ENCODE results near the gene HDAC4.

The HDAC4 gene

GRCh38 chr2:239061824-239062570 is 338.8 kb downstream of the HDAC4 start:
- H3K36me3 ChIP-seq (ENCODE audit: insufficient read depth, low read length) = peaks cover 14% of the 10 kb centered on the region
- no peak overlapping the region for H3K27ac ChIP-seq (ENCODE audit: low read depth, low read length)
- no peaks in the 10 kb centered on the region for H3K9me3 ChIP-seq (ENCODE audit: insufficient read depth, low read depth, low read length)
- H3K9ac ChIP-seq (ENCODE audit: low read depth, low read length) = no peak overlapping the region
- WGBS = 94% methylated on average over 30 of the region's 30 CpGs
- H3K4me1 ChIP-seq (ENCODE audit: insufficient read depth, low read length) = no peaks in the 10 kb centered on the region
- no peak overlapping the region for H3K4me3 ChIP-seq (ENCODE audit: low read length)
- H3K27me3 ChIP-seq (ENCODE audit: insufficient read depth, low read length) = no peaks in the 10 kb centered on the region

GRCh38 chr2:239061121-239061666 is 339.6 kb downstream of the HDAC4 start:
- H3K27ac ChIP-seq (ENCODE audit: low read depth, low read length) = no peak overlapping the region
- no peaks in the 10 kb centered on the region for H3K27me3 ChIP-seq (ENCODE audit: insufficient read depth, low read length)
- H3K9me3 ChIP-seq (ENCODE audit: insufficient read depth, low read depth, low read length) = no peaks in the 10 kb centered on the region
- no peak overlapping the region for H3K4me3 ChIP-seq (ENCODE audit: low read length)
- H3K36me3 ChIP-seq (ENCODE audit: insufficient read depth, low read length) = peaks cover 7% of the 10 kb centered on the region
- 93% methylated on average over 12 of the region's 12 CpGs for WGBS
- H3K4me1 ChIP-seq (ENCODE audit: insufficient read depth, low read length) = no peaks in the 10 kb centered on the region
- H3K9ac ChIP-seq (ENCODE audit: low read depth, low read length) = no peak overlapping the region

- Histone ChIP-seq H3K36me3 (ENCODE audit: insufficient read depth, low read length) (peaks cover 2% of the 10 kb centered on the region; the same call in 1 of the 2 replicates), H3K9ac (ENCODE audit: low read depth, low read length) (no peak overlapping the region), H3K27me3 (ENCODE audit: insufficient read depth, low read length) (no peaks in the 10 kb centered on the region), H3K27ac (ENCODE audit: low read depth, low read length) (no peak overlapping the region), H3K9me3 (ENCODE audit: insufficient read depth, low read depth, low read length) (no peaks in the 10 kb centered on the region), H3K4me1 (ENCODE audit: insufficient read depth, low read length) (no peaks in the 10 kb centered on the region), H3K4me3 (ENCODE audit: low read length) (no peak overlapping the region)
- 96% methylated on average over 21 of the region's 21 CpGs for WGBS
Observed at GRCh38 chr2:239060676-239061075, 340.1 kb downstream of the HDAC4 start.

- no peaks in the 10 kb centered on the region for H3K36me3 ChIP-seq (ENCODE audit: insufficient read depth, low read length)
- H3K9me3 ChIP-seq (ENCODE audit: insufficient read depth, low read depth, low read length) = no peaks in the 10 kb centered on the region
- no peaks in the 10 kb centered on the region for H3K4me1 ChIP-seq (ENCODE audit: insufficient read depth, low read length)
- 97% methylated on average over 12 of the region's 12 CpGs for WGBS
- H3K27me3 ChIP-seq (ENCODE audit: insufficient read depth, low read length) = no peaks in the 10 kb centered on the region
- no peak overlapping the region for H3K27ac ChIP-seq (ENCODE audit: low read depth, low read length)
- H3K4me3 ChIP-seq (ENCODE audit: low read length) = no peak overlapping the region
- H3K9ac ChIP-seq (ENCODE audit: low read depth, low read length) = no peak overlapping the region
Observed at GRCh38 chr2:239059854-239060253, 341.0 kb downstream of the HDAC4 start.

GRCh38 chr2:239058766-239059165 is 342.1 kb downstream of the HDAC4 start:
- Histone ChIP-seq H3K36me3 (ENCODE audit: insufficient read depth, low read length) (peaks cover 9% of the 10 kb centered on the region; the same call in 1 of the 2 replicates), H3K27ac (ENCODE audit: low read depth, low read length) (no peak overlapping the region), H3K9ac (ENCODE audit: low read depth, low read length) (no peak overlapping the region), H3K27me3 (ENCODE audit: insufficient read depth, low read length) (no peaks in the 10 kb centered on the region), H3K4me1 (ENCODE audit: insufficient read depth, low read length) (no peaks in the 10 kb centered on the region), H3K9me3 (ENCODE audit: insufficient read depth, low read depth, low read length) (no peaks in the 10 kb centered on the region), H3K4me3 (ENCODE audit: low read length) (no peak overlapping the region)
- 96% methylated on average over 7 of the region's 8 CpGs for WGBS

- H3K4me1 ChIP-seq (ENCODE audit: insufficient read depth, low read length) = no peaks in the 10 kb centered on the region
- no peak overlapping the region for H3K4me3 ChIP-seq (ENCODE audit: low read length)
- H3K27ac ChIP-seq (ENCODE audit: low read depth, low read length) = no peak overlapping the region
- 95% methylated on average over 2 of the region's 2 CpGs for whole genome bisulfite sequencing
- H3K9ac ChIP-seq (ENCODE audit: low read depth, low read length) = no peak overlapping the region
- H3K27me3 ChIP-seq (ENCODE audit: insufficient read depth, low read length) = no peaks in the 10 kb centered on the region
- peaks cover 16% of the 10 kb centered on the region for H3K36me3 ChIP-seq (ENCODE audit: insufficient read depth, low read length)
- no peaks in the 10 kb centered on the region for H3K9me3 ChIP-seq (ENCODE audit: insufficient read depth, low read depth, low read length)
Observed at GRCh38 chr2:239057533-239057932, 343.3 kb downstream of the HDAC4 start.

GRCh38 chr2:239056611-239057010 is 344.2 kb downstream of the HDAC4 start:
- no peak overlapping the region for H3K9ac ChIP-seq (ENCODE audit: low read depth, low read length)
- H3K4me3 ChIP-seq (ENCODE audit: low read length) = no peak overlapping the region
- H3K36me3 ChIP-seq (ENCODE audit: insufficient read depth, low read length) = peaks cover 21% of the 10 kb centered on the region
- WGBS = 95% methylated on average over 10 of the region's 10 CpGs
- no peaks in the 10 kb centered on the region for H3K9me3 ChIP-seq (ENCODE audit: insufficient read depth, low read depth, low read length)
- no peak overlapping the region for H3K27ac ChIP-seq (ENCODE audit: low read depth, low read length)
- H3K4me1 ChIP-seq (ENCODE audit: insufficient read depth, low read length) = no peaks in the 10 kb centered on the region
- no peaks in the 10 kb centered on the region for H3K27me3 ChIP-seq (ENCODE audit: insufficient read depth, low read length)

GRCh38 chr2:239055756-239056493 is 344.9 kb downstream of the HDAC4 start:
- H3K4me3 ChIP-seq (ENCODE audit: low read length) = no peak overlapping the region
- no peaks in the 10 kb centered on the region for H3K9me3 ChIP-seq (ENCODE audit: insufficient read depth, low read depth, low read length)
- no peak overlapping the region for H3K9ac ChIP-seq (ENCODE audit: low read depth, low read length)
- H3K27me3 ChIP-seq (ENCODE audit: insufficient read depth, low read length) = no peaks in the 10 kb centered on the region
- no peak overlapping the region for H3K27ac ChIP-seq (ENCODE audit: low read depth, low read length)
- WGBS = 92% methylated on average over 20 of the region's 20 CpGs
- H3K36me3 ChIP-seq (ENCODE audit: insufficient read depth, low read length) = peaks cover 21% of the 10 kb centered on the region
- H3K4me1 ChIP-seq (ENCODE audit: insufficient read depth, low read length) = no peaks in the 10 kb centered on the region

- Histone ChIP-seq H3K36me3 (ENCODE audit: insufficient read depth, low read length) (peaks cover 21% of the 10 kb centered on the region), H3K9ac (ENCODE audit: low read depth, low read length) (no peak overlapping the region), H3K27me3 (ENCODE audit: insufficient read depth, low read length) (no peaks in the 10 kb centered on the region), H3K9me3 (ENCODE audit: insufficient read depth, low read depth, low read length) (no peaks in the 10 kb centered on the region), H3K4me1 (ENCODE audit: insufficient read depth, low read length) (no peaks in the 10 kb centered on the region), H3K27ac (ENCODE audit: low read depth, low read length) (no peak overlapping the region), H3K4me3 (ENCODE audit: low read length) (no peak overlapping the region)
- 96% methylated on average over 7 of the region's 8 CpGs for WGBS
Observed at GRCh38 chr2:239054921-239055320, 345.9 kb downstream of the HDAC4 start.

GRCh38 chr2:239053801-239054503 is 346.9 kb downstream of the HDAC4 start:
- Histone ChIP-seq H3K27me3 (ENCODE audit: insufficient read depth, low read length) (no peaks in the 10 kb centered on the region), H3K36me3 (ENCODE audit: insufficient read depth, low read length) (peaks cover 21% of the 10 kb centered on the region), H3K4me1 (ENCODE audit: insufficient read depth, low read length) (no peaks in the 10 kb centered on the region), H3K4me3 (ENCODE audit: low read length) (no peak overlapping the region), H3K9ac (ENCODE audit: low read depth, low read length) (no peak overlapping the region), H3K9me3 (ENCODE audit: insufficient read depth, low read depth, low read length) (no peaks in the 10 kb centered on the region), H3K27ac (ENCODE audit: low read depth, low read length) (no peak overlapping the region)
- 92% methylated on average over 15 of the region's 15 CpGs for WGBS
